Erythroblast (primary cell): ENCODE measurements around the gene NDRG3.
A peak's percentile ranks its signal among the peaks of the same experiment; 100 is the strongest.
"Not testable (repeated sequence)": the region's sequence is repeated elsewhere in the genome, so short reads cannot be mapped to it uniquely, and the experiment has no call there.

Experiments
- DNase-seq, 2 experiments: peaks; one replicate each; lab custom pipeline; 2025; lab: John Stamatoyannopoulos, UW
- GATA1 ChIP-seq: IDR thresholded peaks from 2 replicates; pipeline ENCODE4 v1.6.1; 2011; ENCODE audit warnings: low read depth, mild to moderate bottlenecking, control low read depth, low read length, moderate library complexity
- POLR2A ChIP-seq: IDR thresholded peaks from 2 replicates; pipeline ENCODE4 v1.6.1; 2011; ENCODE audit warnings: mild to moderate bottlenecking, low read length

The NDRG3 gene

GRCh38 chr20:36688630-36689029, 57.3 kb downstream of the NDRG3 start:
- no peak for DNase-seq
- TF ChIP-seq POLR2A = no peak
- TF ChIP-seq GATA1 = no peak

- DNase-seq = no peak
- TF ChIP-seq POLR2A = no peak
- no peak for TF ChIP-seq GATA1
Measured at GRCh38 chr20:36687850-36688249, 58.0 kb downstream of the NDRG3 start.

- TF ChIP-seq GATA1 (no peak), POLR2A (no peak)
- DNase-seq = no peak
Measured at GRCh38 chr20:36686944-36687343, 58.9 kb downstream of the NDRG3 start.

GRCh38 chr20:36686504-36686903, 59.4 kb downstream of the NDRG3 start:
- no peak for DNase-seq
- TF ChIP-seq GATA1 (no peak), POLR2A (no peak)

- DNase-seq = no peak
- TF ChIP-seq GATA1 (no peak), POLR2A (no peak)
Measured at GRCh38 chr20:36684747-36685146, 61.1 kb downstream of the NDRG3 start.

- DNase-seq = no peak
- TF ChIP-seq GATA1 (no peak), POLR2A (no peak)
Measured at GRCh38 chr20:36682311-36682710, 63.6 kb downstream of the NDRG3 start.

- no peak for DNase-seq
- TF ChIP-seq GATA1 (no peak), POLR2A (no peak)
Measured at GRCh38 chr20:36677422-36677771, 68.5 kb downstream of the NDRG3 start.

- DNase-seq = no peak
- TF ChIP-seq POLR2A = no peak
- no peak for TF ChIP-seq GATA1
Measured at GRCh38 chr20:36676701-36677421, 69.0 kb downstream of the NDRG3 start.

- not testable (repeated sequence) for DNase-seq
Measured at GRCh38 chr20:36675545-36675944, 70.3 kb downstream of the NDRG3 start.

GRCh38 chr20:36672991-36673390, 72.9 kb downstream of the NDRG3 start:
- no peak for DNase-seq
- TF ChIP-seq GATA1 (no peak), POLR2A (no peak)

GRCh38 chr20:36670665-36671357, 75.1 kb downstream of the NDRG3 start:
- DNase-seq = no peak
- TF ChIP-seq POLR2A = no peak
- TF ChIP-seq GATA1 = no peak

GRCh38 chr20:36666181-36666740, 79.6 kb downstream of the NDRG3 start:
- peak; percentile 38 to 48 for DNase-seq
- TF ChIP-seq GATA1 = no peak
- no peak for TF ChIP-seq POLR2A

GRCh38 chr20:36663031-36663430, 82.9 kb downstream of the NDRG3 start:
- TF ChIP-seq GATA1 (no peak), POLR2A (no peak)
- DNase-seq = no peak

GRCh38 chr20:36658300-36658699, 87.6 kb downstream of the NDRG3 start:
- no peak for TF ChIP-seq GATA1
- no peak for TF ChIP-seq POLR2A

More at GRCh38 chr20:36658300-36658699, 87.6 kb downstream of the NDRG3 start:
- no peak for DNase-seq
